B cell (primary cell): ENCODE measurements around the gene GFRAL.

Experiments
- EZH2 ChIP-seq: IDR thresholded peaks from 2 replicates; pipeline ENCODE4 v1.6.1; 2012; ENCODE audit warnings: borderline replicate concordance, low read depth, mild to moderate bottlenecking, moderate library complexity, low read length; ENCODE audit not compliant: insufficient read depth, poor library complexity, severe bottlenecking
- TF ChIP-seq, protein P1 (sequence below): fragments of 200-600 bp; IDR thresholded peaks from one replicate; pipeline ENCODE4 v1.8.0; 2022; ENCODE audit warnings: antibody characterized with exemption, mild to moderate bottlenecking

DNA sequence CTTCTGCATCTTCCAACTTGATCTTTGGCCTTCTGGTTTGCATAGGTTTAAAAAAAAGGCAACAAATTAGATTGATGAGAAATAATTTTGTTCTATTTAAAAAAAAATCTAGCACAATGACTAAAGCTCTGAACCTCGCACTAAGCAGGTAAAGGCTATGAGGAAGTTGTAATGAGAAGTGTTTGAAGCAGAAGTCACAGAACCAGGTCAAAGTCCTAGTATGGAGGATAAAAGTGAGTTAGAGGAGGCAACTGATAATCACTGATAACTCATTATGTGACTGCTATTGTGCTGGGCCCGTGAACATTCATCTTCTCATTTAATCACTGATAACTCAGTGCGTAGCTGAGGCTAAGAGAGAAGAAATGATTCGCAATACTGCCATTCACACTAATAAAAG is 46.1 kb upstream of the GFRAL start:
- TF ChIP-seq, protein P1, sequence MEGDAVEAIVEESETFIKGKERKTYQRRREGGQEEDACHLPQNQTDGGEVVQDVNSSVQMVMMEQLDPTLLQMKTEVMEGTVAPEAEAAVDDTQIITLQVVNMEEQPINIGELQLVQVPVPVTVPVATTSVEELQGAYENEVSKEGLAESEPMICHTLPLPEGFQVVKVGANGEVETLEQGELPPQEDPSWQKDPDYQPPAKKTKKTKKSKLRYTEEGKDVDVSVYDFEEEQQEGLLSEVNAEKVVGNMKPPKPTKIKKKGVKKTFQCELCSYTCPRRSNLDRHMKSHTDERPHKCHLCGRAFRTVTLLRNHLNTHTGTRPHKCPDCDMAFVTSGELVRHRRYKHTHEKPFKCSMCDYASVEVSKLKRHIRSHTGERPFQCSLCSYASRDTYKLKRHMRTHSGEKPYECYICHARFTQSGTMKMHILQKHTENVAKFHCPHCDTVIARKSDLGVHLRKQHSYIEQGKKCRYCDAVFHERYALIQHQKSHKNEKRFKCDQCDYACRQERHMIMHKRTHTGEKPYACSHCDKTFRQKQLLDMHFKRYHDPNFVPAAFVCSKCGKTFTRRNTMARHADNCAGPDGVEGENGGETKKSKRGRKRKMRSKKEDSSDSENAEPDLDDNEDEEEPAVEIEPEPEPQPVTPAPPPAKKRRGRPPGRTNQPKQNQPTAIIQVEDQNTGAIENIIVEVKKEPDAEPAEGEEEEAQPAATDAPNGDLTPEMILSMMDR, result no peak
- no peak for TF ChIP-seq EZH2
